Osteoblast (primary cell): ENCODE results near the gene GYPC. TPM values are rescaled to one million over a fixed set of nuclear protein-coding genes. Genes with fewer than 3 reads are reported as not detected.

Experiments
- DNase-seq: peaks from one replicate; pipeline ENCODE4 v3.0.0; 2011; ENCODE audit warnings: low spot score, mixed read lengths; ENCODE audit not compliant: insufficient read length; ENCODE audit errors: missing footprints
- H2AFZ ChIP-seq: 2 replicates; pipeline ENCODE4 v1.6.0; 2011; ENCODE audit warnings: mild to moderate bottlenecking, low read length
- H3K27ac ChIP-seq: 2 replicates; pipeline ENCODE4 v1.5.1; 2011; ENCODE audit warnings: mild to moderate bottlenecking, low read depth, low read length, moderate library complexity
- H3K27me3 ChIP-seq: 2 replicates; pipeline ENCODE4 v1.6.0; 2012; ENCODE audit warnings: mild to moderate bottlenecking, control low read depth, inconsistent platforms, low read length, moderate library complexity; ENCODE audit not compliant: insufficient read depth
- H3K36me3 ChIP-seq: 2 replicates; pipeline ENCODE4 v1.5.1; 2011; ENCODE audit warnings: mild to moderate bottlenecking, low read length, control low read depth, moderate library complexity; ENCODE audit not compliant: insufficient read depth
- H3K4me1 ChIP-seq: 2 replicates; pipeline ENCODE4 v1.5.1; 2011; ENCODE audit warnings: mild to moderate bottlenecking, low read length, control low read depth, moderate library complexity; ENCODE audit not compliant: insufficient read depth
- H3K4me2 ChIP-seq: 2 replicates; pipeline ENCODE4 v1.6.0; 2011; ENCODE audit warnings: mild to moderate bottlenecking, low read length; ENCODE audit not compliant: insufficient read depth
- H3K4me3 ChIP-seq: fragments of 200-600 bp; sonication (generic); 3 replicates; pipeline ENCODE4 v1.5.1; 2012; ENCODE audit warnings: mild to moderate bottlenecking, low read length, inconsistent platforms; ENCODE audit not compliant: insufficient read depth
- H3K79me2 ChIP-seq: 2 replicates; pipeline ENCODE4 v1.6.0; 2012; ENCODE audit warnings: mild to moderate bottlenecking, low read length, control low read depth, inconsistent platforms; ENCODE audit not compliant: insufficient read depth
- H3K9me3 ChIP-seq: 2 replicates; pipeline ENCODE4 v1.5.1; 2011; ENCODE audit warnings: low read depth, low read length, control low read depth
- H4K20me1 ChIP-seq: 2 replicates; pipeline ENCODE4 v1.6.0; 2012; ENCODE audit warnings: mild to moderate bottlenecking, low read length, control low read depth; ENCODE audit not compliant: insufficient read depth
- CTCF ChIP-seq: IDR thresholded peaks from 2 replicates; pipeline ENCODE4 v1.5.1; 2011; ENCODE audit warnings: mild to moderate bottlenecking, low read depth, low read length, moderate library complexity; ENCODE audit errors: extremely low read depth
- total RNA-seq: library from RNA; depleted of rRNA; stranded (reverse); fragments of >200 nt; gene quantifications from 2 replicates; pipeline ENCODE4 v1.2.3, GENCODE V29; 2012

Gene GYPC
- total RNA-seq, 1 donor = 101 TPM

- Histone ChIP-seq H3K36me3 (no peaks in the 10 kb centered on the region), H3K79me2 (peaks cover 46% of the 10 kb centered on the region), H3K27me3 (no peaks in the 10 kb centered on the region), H3K4me2 (no peak overlapping the region), H2AFZ (no peak overlapping the region), H3K9me3 (no peaks in the 10 kb centered on the region), H4K20me1 (peaks cover 14% of the 10 kb centered on the region), H3K27ac (no peak overlapping the region), H3K4me3 (no peak overlapping the region), H3K4me1 (no peaks in the 10 kb centered on the region)
- DNase-seq = no peak
- TF ChIP-seq CTCF = no peak
These were observed 8.7 kb downstream of the GYPC start for GRCh38 chr2:126664639-126665038.

- H4K20me1 ChIP-seq = peaks cover 14% of the 10 kb centered on the region
- H2AFZ ChIP-seq = no peak overlapping the region
- H3K36me3 ChIP-seq = no peaks in the 10 kb centered on the region
- no peak for DNase-seq
- no peak overlapping the region for H3K27ac ChIP-seq
- H3K4me1 ChIP-seq = no peaks in the 10 kb centered on the region
- H3K4me3 ChIP-seq = no peak overlapping the region
- H3K27me3 ChIP-seq = no peaks in the 10 kb centered on the region
- H3K4me2 ChIP-seq = no peak overlapping the region
- no peak for TF ChIP-seq CTCF
- no peaks in the 10 kb centered on the region for H3K9me3 ChIP-seq
- H3K79me2 ChIP-seq = peaks cover 42% of the 10 kb centered on the region
These were observed 9.5 kb downstream of the GYPC start for GRCh38 chr2:126665483-126665882.

- Histone ChIP-seq H3K9me3 (no peaks in the 10 kb centered on the region), H4K20me1 (peaks cover 11% of the 10 kb centered on the region), H3K27me3 (no peaks in the 10 kb centered on the region), H3K27ac (no peak overlapping the region), H2AFZ (no peak overlapping the region), H3K4me1 (no peaks in the 10 kb centered on the region), H3K36me3 (no peaks in the 10 kb centered on the region), H3K4me3 (no peak overlapping the region), H3K4me2 (no peak overlapping the region), H3K79me2 (peaks cover 26% of the 10 kb centered on the region)
- DNase-seq = no peak
- no peak for TF ChIP-seq CTCF
These were observed 12.3 kb downstream of the GYPC start for GRCh38 chr2:126668254-126668653.

- no peaks in the 10 kb centered on the region for H3K27me3 ChIP-seq
- peaks cover 20% of the 10 kb centered on the region for H3K79me2 ChIP-seq
- no peak for DNase-seq
- H3K4me2 ChIP-seq = no peak overlapping the region
- H4K20me1 ChIP-seq = peaks cover 11% of the 10 kb centered on the region
- no peak overlapping the region for H3K27ac ChIP-seq
- H3K4me1 ChIP-seq = no peaks in the 10 kb centered on the region
- no peak overlapping the region for H2AFZ ChIP-seq
- TF ChIP-seq CTCF = no peak
- H3K36me3 ChIP-seq = no peaks in the 10 kb centered on the region
- no peak overlapping the region for H3K4me3 ChIP-seq
- no peaks in the 10 kb centered on the region for H3K9me3 ChIP-seq
These were observed 13.8 kb downstream of the GYPC start for GRCh38 chr2:126669772-126670171.
